ENCODE data around the gene ACP1. TPM values are rescaled to one million over a fixed set of nuclear protein-coding genes. Genes with fewer than 3 reads are reported as not detected.

Gene ACP1
- total RNA-seq, 1 donor from 2014 or later = 114 TPM

GRCh38 chr2:285531-285930, 20.8 kb downstream of the ACP1 start:
- Histone ChIP-seq H3K4me2 (ENCODE audit: low read length) (peak overlapping the region; percentile 35), H3K27ac (ENCODE audit: low read depth, low read length) (peak overlapping the region; percentile 53), H3K27me3 (ENCODE audit: insufficient read depth, low read length) (peaks cover 9% of the 10 kb centered on the region), H3K79me2 (ENCODE audit: insufficient read depth, low read length) (no peaks in the 10 kb centered on the region), H3K9ac (ENCODE audit: low read length) (peak overlapping the region; percentile 44), H4K20me1 (ENCODE audit: insufficient read depth, low read length) (peaks cover 8% of the 10 kb centered on the region), H3K9me3 (ENCODE audit: insufficient read depth, low read depth, low read length) (no peaks in the 10 kb centered on the region), H2AFZ (ENCODE audit: low read depth, low read length) (no peak overlapping the region), H3K4me1 (ENCODE audit: insufficient read depth, low read length) (peaks cover 29% of the 10 kb centered on the region), H3K36me3 (ENCODE audit: insufficient read depth, low read length) (peaks cover 8% of the 10 kb centered on the region), H3K4me3 (ENCODE audit: insufficient read depth, low read depth, low read length) (no peak overlapping the region)
- DNase-seq (ENCODE audit: low read depth) = peak; percentile 78
- H3K4me1 Mint-ChIP-seq (ENCODE audit: low read depth, unreplicated experiment) = peaks cover 21% of the 10 kb centered on the region
- no peak for TF ChIP-seq EZH2 (IDR thresholded peaks at IDR 0.05; ENCODE audit: insufficient read depth, low read length)
- no peaks in the 10 kb centered on the region for H3K9me3 Mint-ChIP-seq (ENCODE audit: unreplicated experiment)
- H3K4me3 Mint-ChIP-seq (ENCODE audit: unreplicated experiment) = no peak overlapping the region
- H3K27ac Mint-ChIP-seq (ENCODE audit: unreplicated experiment) = peak overlapping the region; percentile 13
- FAIRE-seq = peak; percentile 68
- H3K27me3 Mint-ChIP-seq (ENCODE audit: low read depth, unreplicated experiment) = peaks cover 7% of the 10 kb centered on the region
- peaks cover 8% of the 10 kb centered on the region for H3K36me3 Mint-ChIP-seq (ENCODE audit: low read depth, unreplicated experiment)

GRCh38 chr2:286035-286434, 21.3 kb downstream of the ACP1 start:
- FAIRE-seq (peak; percentile 26), DNase-seq (ENCODE audit: low read depth) (no peak)
- Histone ChIP-seq H3K27ac (ENCODE audit: low read depth, low read length) (no peak overlapping the region), H3K4me1 (ENCODE audit: insufficient read depth, low read length) (peaks cover 29% of the 10 kb centered on the region), H3K79me2 (ENCODE audit: insufficient read depth, low read length) (no peaks in the 10 kb centered on the region), H4K20me1 (ENCODE audit: insufficient read depth, low read length) (peaks cover 8% of the 10 kb centered on the region), H2AFZ (ENCODE audit: low read depth, low read length) (no peak overlapping the region), H3K27me3 (ENCODE audit: insufficient read depth, low read length) (peaks cover 10% of the 10 kb centered on the region), H3K36me3 (ENCODE audit: insufficient read depth, low read length) (peaks cover 8% of the 10 kb centered on the region), H3K9ac (ENCODE audit: low read length) (no peak overlapping the region), H3K4me3 (ENCODE audit: insufficient read depth, low read depth, low read length) (no peak overlapping the region), H3K9me3 (ENCODE audit: insufficient read depth, low read depth, low read length) (no peaks in the 10 kb centered on the region), H3K4me2 (ENCODE audit: low read length) (peak overlapping the region; percentile 6)
- no peak for TF ChIP-seq EZH2 (IDR thresholded peaks at IDR 0.05; ENCODE audit: insufficient read depth, low read length)
- no peak for TF ChIP-seq CTCF (IDR thresholded peaks at IDR 0.05; ENCODE audit: insufficient read depth, low read depth, low read length)
- H3K4me1 Mint-ChIP-seq (ENCODE audit: low read depth, unreplicated experiment) = peaks cover 21% of the 10 kb centered on the region
- H3K4me3 Mint-ChIP-seq (ENCODE audit: unreplicated experiment) = peak overlapping the region; percentile 13
- H3K9me3 Mint-ChIP-seq (ENCODE audit: unreplicated experiment) = no peaks in the 10 kb centered on the region
- peaks cover 12% of the 10 kb centered on the region for H3K27me3 Mint-ChIP-seq (ENCODE audit: low read depth, unreplicated experiment)
- peaks cover 8% of the 10 kb centered on the region for H3K36me3 Mint-ChIP-seq (ENCODE audit: low read depth, unreplicated experiment)
- no peak overlapping the region for H3K27ac Mint-ChIP-seq (ENCODE audit: unreplicated experiment)

GRCh38 chr2:286774-287392, 22.1 kb downstream of the ACP1 start:
- H3K4me3 ChIP-seq (ENCODE audit: insufficient read depth, low read depth, low read length) = peak overlapping the region; percentile 34
- H3K4me3 Mint-ChIP-seq (ENCODE audit: unreplicated experiment) = peak overlapping the region; percentile 62
- no peak overlapping the region for H3K27ac ChIP-seq (ENCODE audit: low read depth, low read length)
- peaks cover 14% of the 10 kb centered on the region for H3K27me3 Mint-ChIP-seq (ENCODE audit: low read depth, unreplicated experiment)
- H3K36me3 Mint-ChIP-seq (ENCODE audit: low read depth, unreplicated experiment) = peaks cover 5% of the 10 kb centered on the region
- H3K36me3 ChIP-seq (ENCODE audit: insufficient read depth, low read length) = peaks cover under 1% of the 10 kb centered on the region
- peaks cover 10% of the 10 kb centered on the region for H3K27me3 ChIP-seq (ENCODE audit: insufficient read depth, low read length)
- peaks cover 29% of the 10 kb centered on the region for H3K4me1 ChIP-seq (ENCODE audit: insufficient read depth, low read length)
- H3K9me3 ChIP-seq (ENCODE audit: insufficient read depth, low read depth, low read length) = no peaks in the 10 kb centered on the region
- H3K79me2 ChIP-seq (ENCODE audit: insufficient read depth, low read length) = no peaks in the 10 kb centered on the region
- peak overlapping the region; percentile 20 for H2AFZ ChIP-seq (ENCODE audit: low read depth, low read length)
- DNase-seq (ENCODE audit: low read depth) (no peak), FAIRE-seq (no peak)
- H4K20me1 ChIP-seq (ENCODE audit: insufficient read depth, low read length) = peaks cover 8% of the 10 kb centered on the region
- no peaks in the 10 kb centered on the region for H3K9me3 Mint-ChIP-seq (ENCODE audit: unreplicated experiment)
- no peak overlapping the region for H3K9ac ChIP-seq (ENCODE audit: low read length)
- H3K4me1 Mint-ChIP-seq (ENCODE audit: low read depth, unreplicated experiment) = peaks cover 21% of the 10 kb centered on the region
- TF ChIP-seq CTCF (IDR thresholded peaks at IDR 0.05; ENCODE audit: insufficient read depth, low read depth, low read length) (no peak), EZH2 (IDR thresholded peaks at IDR 0.05; ENCODE audit: insufficient read depth, low read length) (no peak)
- peak overlapping the region; percentile 71 for H3K4me2 ChIP-seq (ENCODE audit: low read length)
- H3K27ac Mint-ChIP-seq (ENCODE audit: unreplicated experiment) = no peak overlapping the region
